ENCODE data around the gene USF3. TPM values are rescaled to one million over a fixed set of nuclear protein-coding genes. Genes with fewer than 3 reads are reported as not detected.

Gene USF3
- total and polyA plus RNA-seq, 2 of the 4 experiments (the other 2 are of a cell fraction) = 3.0 to 5.2 TPM

GRCh38 chr3:113631573-113631972 lies 64.9 kb downstream of the USF3 start:
- Histone ChIP-seq H4K91ac (ENCODE audit: insufficient read depth, low read depth, low read length) (no peak overlapping the region), H4K20me1 (ENCODE audit: insufficient read depth, low read length) (no peaks in the 10 kb centered on the region), H3K4me2 (ENCODE audit: low read depth, low read length) (no peak overlapping the region), H2AK5ac (ENCODE audit: low read depth, low read length) (no peak overlapping the region), H3K4me3 (ENCODE audit: insufficient read depth, low read depth, low read length) (no peak overlapping the region), H3K4ac (ENCODE audit: low read depth, low read length) (no peak overlapping the region), H3K36me3 (ENCODE audit: control insufficient read depth, insufficient read depth, low read length) (no peaks in the 10 kb centered on the region), H2BK5ac (ENCODE audit: low read depth, low read length, poor library complexity, severe bottlenecking) (no peak overlapping the region), H3K79me1 (ENCODE audit: low read depth in 1 of 2, low read length in 2 of 2) (no peaks in the 10 kb centered on the region), H3K18ac (ENCODE audit: low read depth, low read length) (no peak overlapping the region), H3K27me3 (ENCODE audit: control insufficient read depth, insufficient read depth, low read length) (peaks cover 4% of the 10 kb centered on the region), H4K8ac (ENCODE audit: low read depth in 2 of 2, low read length in 2 of 2) (no peak overlapping the region), H3K4me1 (ENCODE audit: control insufficient read depth, insufficient read depth, low read length) (peaks cover 2% of the 10 kb centered on the region; the same call in 1 of the 2 replicates), H2AK9ac (replicated peaks; ENCODE audit: low read depth, low read length, poor library complexity) (no peak overlapping the region), H2BK15ac (ENCODE audit: low read depth, low read length) (no peak overlapping the region), H3K9me3 (ENCODE audit: control insufficient read depth, insufficient read depth, low read length) (no peaks in the 10 kb centered on the region), H3K27ac (ENCODE audit: insufficient read depth, low read length) (no peak overlapping the region), H3K56ac (ENCODE audit: extremely low read depth, insufficient read depth, low read length) (no peak overlapping the region), H3K9me1 (ENCODE audit: insufficient read depth, low read length) (no peaks in the 10 kb centered on the region), H2AFZ (replicated peaks; ENCODE audit: low read length, poor library complexity) (no peak overlapping the region), H4K5ac (ENCODE audit: low read depth, low read length) (no peak overlapping the region), H3K14ac (replicated peaks; ENCODE audit: low read depth, low read length) (no peak overlapping the region), H3K9ac (ENCODE audit: low read depth, low read length) (no peak overlapping the region), H2BK20ac (ENCODE audit: low read depth, low read length) (no peak overlapping the region), H3K23ac (ENCODE audit: low read depth, low read length) (no peak overlapping the region), H2BK120ac (ENCODE audit: low read depth, low read length) (no peak overlapping the region)
- TF ChIP-seq SMC3 (IDR thresholded peaks at IDR 0.05; ENCODE audit: low read depth, low read length) = no peak
- no CpG with 5 or more reads among the region's 6 CpGs for WGBS, 2 experiments (ENCODE audit: extremely low coverage in 2 of 2, insufficient read length in 1 of 2)
- DNase-seq (no peak), ATAC-seq (ENCODE audit: low read depth) (no peak)
- dilution Hi-C loops (cut with HindIII; ENCODE audit: low sequenced_read_pairs, unreplicated experiment) = no loop called here
- no TSS peak for BruUV-seq (replicated peaks)
- in situ Hi-C loops (cut with MboI; ENCODE audit: low sequenced_read_pairs) = no loop called here
- POLR2A ChIA-PET (ENCODE audit: unreplicated experiment) = no interaction called here
- intact Hi-C loops (cut with micrococcal nuclease) = no loop called here
- CTCF ChIA-PET = interaction anchor here (1.0 kb wide), 1 partner anchor 9 kb away, joined by 4 read pairs; no protein-coding TSS in a partner anchor
